Colonic mucosa (tissue), 4 donors: ENCODE results near the gene UGT1A7. TPM values are rescaled to one million over a fixed set of nuclear protein-coding genes. Genes with fewer than 3 reads are reported as not detected.

ENCODE experiments used
- DNase-seq: peaks from one replicate; pipeline ENCODE4 v3.0.0-alpha.2; 2020
- H3K27ac ChIP-seq: fragments of 200-600 bp; one replicate; pipeline ENCODE4 v1.8.0; 2021
- H3K27me3 ChIP-seq: fragments of 200-600 bp; one replicate; pipeline ENCODE4 v1.8.0; 2021
- H3K36me3 ChIP-seq: fragments of 200-600 bp; one replicate; pipeline ENCODE4 v1.8.0; 2021
- H3K4me1 ChIP-seq: fragments of 200-600 bp; one replicate; pipeline ENCODE4 v1.8.0; 2021; ENCODE audit warnings: mild to moderate bottlenecking
- H3K4me3 ChIP-seq: fragments of 200-600 bp; one replicate; pipeline ENCODE4 v1.8.0; 2021
- H3K9ac ChIP-seq, 2 donors: one replicate each; pipeline ENCODE4 v1.7.0; 2013; ENCODE audit warnings: control low read depth in 2 of 2, low read depth in 2 of 2, low read length in 2 of 2
- H3K9me3 ChIP-seq: fragments of 200-600 bp; one replicate; pipeline ENCODE4 v1.8.0; 2021
- CTCF ChIP-seq: fragments of 200-600 bp; IDR thresholded peaks from one replicate; pipeline ENCODE4 v1.8.0; 2022; ENCODE audit warnings: antibody characterized with exemption, mild to moderate bottlenecking
- intact Hi-C: fragments of 100-400 bp; cut with DNase I; formaldehyde crosslinking; loops from one replicate; pipeline ENCODE4 v1.14.1; 2022
- total RNA-seq, 2 donors: library from RNA; stranded (reverse); fragmentation: NEBNext Ultra II Directional in 1 of 2; extraction: Animal tissue kit (Norgen Biotek cat#: 25700) in 1 of 2; gene quantifications; one replicate each; pipeline ENCODE4 v1.2.1, GENCODE V29; 2021
- donor health status: healthy.
- donor health status: DM: no; HTN: no; CAD: no.
- donor health status: DM: no; HTN: no; CAD: no.

Gene UGT1A7
- total RNA-seq, 2 donors from 2014 or later = 3.1 TPM

- intact Hi-C loops = no loop called here
- no peak overlapping the region for H3K4me3 ChIP-seq
- H3K9ac ChIP-seq = no peak overlapping the region
- no peaks in the 10 kb centered on the region for H3K4me1 ChIP-seq
- TF ChIP-seq CTCF = no peak
- H3K27me3 ChIP-seq = no peaks in the 10 kb centered on the region
- H3K27ac ChIP-seq = no peak overlapping the region
- DNase-seq = no peak
- no peaks in the 10 kb centered on the region for H3K9me3 ChIP-seq
- H3K36me3 ChIP-seq = no peaks in the 10 kb centered on the region
Observed at GRCh38 chr2:233658610-233659009, 23.1 kb upstream of the UGT1A7 start.

GRCh38 chr2:233663911-233664310, 17.8 kb upstream of the UGT1A7 start:
- DNase-seq = no peak
- intact Hi-C loops = no loop called here
- TF ChIP-seq CTCF = no peak

GRCh38 chr2:233668605-233669260, 13.0 kb upstream of the UGT1A7 start:
- no peaks in the 10 kb centered on the region for H3K9me3 ChIP-seq
- intact Hi-C loops = no loop called here
- H3K36me3 ChIP-seq = no peaks in the 10 kb centered on the region
- H3K4me1 ChIP-seq = no peaks in the 10 kb centered on the region
- TF ChIP-seq CTCF = no peak
- no peak for DNase-seq
- H3K4me3 ChIP-seq = no peak overlapping the region
- no peak overlapping the region for H3K27ac ChIP-seq
- no peaks in the 10 kb centered on the region for H3K27me3 ChIP-seq
- H3K9ac ChIP-seq = no peak overlapping the region

More at GRCh38 chr2:233663911-233664310, 17.8 kb upstream of the UGT1A7 start:
- H3K27me3 ChIP-seq = no peaks in the 10 kb centered on the region
- no peak overlapping the region for H3K27ac ChIP-seq
- H3K4me3 ChIP-seq = no peak overlapping the region
- H3K4me1 ChIP-seq = no peaks in the 10 kb centered on the region
- no peaks in the 10 kb centered on the region for H3K9me3 ChIP-seq
- no peaks in the 10 kb centered on the region for H3K36me3 ChIP-seq
- H3K9ac ChIP-seq = no peak overlapping the region

GRCh38 chr2:233671290-233672161, 10.2 kb upstream of the UGT1A7 start, which contains the start of gene UGT1A9:
TSS of gene UGT1A9 (plus strand) at chr2:233671898. CDS start at chr2:233671935, 37 bp downstream.
- H3K4me1 ChIP-seq = no peaks in the 10 kb centered on the region
- no peak for TF ChIP-seq CTCF
- intact Hi-C loops = no loop called here
- H3K4me3 ChIP-seq = no peak within 1 kb of the TSS
- H3K27me3 ChIP-seq = no peaks in the 10 kb centered on the region
- no peak for DNase-seq
- no peak within 1 kb of the TSS for H3K9ac ChIP-seq
- H3K27ac ChIP-seq = no peak within 1 kb of the TSS
- no peaks in the 10 kb centered on the region for H3K36me3 ChIP-seq
- no peaks in the 10 kb centered on the region for H3K9me3 ChIP-seq

GRCh38 chr2:233672886-233673285, 8.8 kb upstream of the UGT1A7 start:
- Histone ChIP-seq H3K27ac (no peak overlapping the region), H3K4me1 (no peaks in the 10 kb centered on the region), H3K4me3 (no peak overlapping the region), H3K9me3 (no peaks in the 10 kb centered on the region), H3K9ac (no peak overlapping the region), H3K36me3 (no peaks in the 10 kb centered on the region), H3K27me3 (no peaks in the 10 kb centered on the region)
- DNase-seq = no peak
- no peak for TF ChIP-seq CTCF
- intact Hi-C loops = no loop called here
